Non-pigmented ciliary epithelial cell (primary cell): ENCODE measurements around the gene SPANXN1.
"Not testable (repeated sequence)": the region's sequence is repeated elsewhere in the genome, so short reads cannot be mapped to it uniquely, and the experiment has no call there.

Experiments
- DNase-seq: peaks from one replicate; pipeline ENCODE4 v3.0.0-alpha.2; 2010; ENCODE audit warnings: low read depth

Gene SPANXN1

GRCh38 chrX:145247203-145247602 is at the start of gene SPANXN1:
SPANXN1 (plus strand) TSS chrX:145247503; CDS start chrX:145247587, 84 bp downstream.
- not testable (repeated sequence) for DNase-seq

- DNase-seq = no peak
Observed at GRCh38 chrX:145199078-145199477, 48.2 kb upstream of the SPANXN1 start.

GRCh38 chrX:145213504-145213903 is 33.8 kb upstream of the SPANXN1 start:
- DNase-seq = no peak

GRCh38 chrX:145292218-145292617 is 44.9 kb downstream of the SPANXN1 start:
- no peak for DNase-seq
